HUES64 (cell line): ENCODE data around the gene ANKRD34B.
"Not testable (repeated sequence)": the region's sequence is repeated elsewhere in the genome, so short reads cannot be mapped to it uniquely, and the experiment has no call there.

Experiments
- H3K27ac ChIP-seq: 2 replicates; pipeline ENCODE4 v1.7.0; 2013; ENCODE audit warnings: low read depth, low read length, inconsistent platforms
- H3K27me3 ChIP-seq: 2 replicates; pipeline ENCODE4 v1.6.1; 2013; ENCODE audit warnings: mild to moderate bottlenecking, low read length; ENCODE audit not compliant: insufficient read depth
- H3K36me3 ChIP-seq: 2 replicates; pipeline ENCODE4 v1.6.1; 2013; ENCODE audit warnings: mild to moderate bottlenecking, low read length; ENCODE audit not compliant: insufficient read depth
- H3K4me1 ChIP-seq: 2 replicates; pipeline ENCODE4 v1.6.1; 2013; ENCODE audit warnings: mild to moderate bottlenecking, low read length, moderate library complexity; ENCODE audit not compliant: insufficient read depth
- H3K4me3 ChIP-seq: 2 replicates; pipeline ENCODE4 v1.5.1; 2013; ENCODE audit warnings: mild to moderate bottlenecking, low read length, moderate library complexity
- H3K9ac ChIP-seq: 2 replicates; pipeline ENCODE4 v1.6.1; 2013; ENCODE audit warnings: mild to moderate bottlenecking, low read depth, low read length
- H3K9me3 ChIP-seq: 2 replicates; pipeline ENCODE4 v1.6.1; 2013; ENCODE audit warnings: low read depth, low read length; ENCODE audit not compliant: insufficient read depth
- WGBS: fragments of 150-250, 120-280 bp; methylation state at CpG from one replicate; pipeline ENCODE4 v1.1.7; 2013; ENCODE audit warnings: missing lambda C conversion rate; 5-methylcytosine and 5-hydroxymethylcytosine counted together

Gene ANKRD34B

GRCh38 chr5:80592761-80593160, 22.7 kb upstream of the ANKRD34B start:
- H3K4me1 ChIP-seq = no peaks in the 10 kb centered on the region
- 89% methylated on average over 2 of the region's 2 CpGs for WGBS
- H3K27ac ChIP-seq = no peak overlapping the region
- no peaks in the 10 kb centered on the region for H3K27me3 ChIP-seq
- no peak overlapping the region for H3K4me3 ChIP-seq
- H3K9ac ChIP-seq = no peak overlapping the region
- H3K9me3 ChIP-seq = no peaks in the 10 kb centered on the region
- H3K36me3 ChIP-seq = no peaks in the 10 kb centered on the region

- Histone ChIP-seq H3K9ac (no peak overlapping the region), H3K9me3 (no peaks in the 10 kb centered on the region), H3K4me1 (no peaks in the 10 kb centered on the region), H3K27ac (no peak overlapping the region), H3K4me3 (no peak overlapping the region), H3K36me3 (no peaks in the 10 kb centered on the region), H3K27me3 (no peaks in the 10 kb centered on the region)
- WGBS = 90% methylated on average over 1 of the region's 1 CpG
Measured at GRCh38 chr5:80592105-80592504, 22.0 kb upstream of the ANKRD34B start.

GRCh38 chr5:80591352-80591751, 21.3 kb upstream of the ANKRD34B start:
- Histone ChIP-seq H3K27ac (no peak overlapping the region), H3K36me3 (no peaks in the 10 kb centered on the region), H3K4me1 (no peaks in the 10 kb centered on the region), H3K27me3 (no peaks in the 10 kb centered on the region), H3K9ac (no peak overlapping the region), H3K4me3 (no peak overlapping the region), H3K9me3 (no peaks in the 10 kb centered on the region)
- WGBS = 86% methylated on average over 3 of the region's 3 CpGs

GRCh38 chr5:80590766-80591165, 20.7 kb upstream of the ANKRD34B start:
- H3K9me3 ChIP-seq = no peaks in the 10 kb centered on the region
- WGBS = 89% methylated on average over 5 of the region's 5 CpGs
- no peaks in the 10 kb centered on the region for H3K4me1 ChIP-seq
- H3K27ac ChIP-seq = no peak overlapping the region
- no peak overlapping the region for H3K9ac ChIP-seq
- H3K36me3 ChIP-seq = no peaks in the 10 kb centered on the region
- H3K27me3 ChIP-seq = no peaks in the 10 kb centered on the region
- H3K4me3 ChIP-seq = no peak overlapping the region

GRCh38 chr5:80588858-80589540, 18.9 kb upstream of the ANKRD34B start:
- Histone ChIP-seq H3K9ac (no peak overlapping the region), H3K4me3 (no peak overlapping the region), H3K9me3 (no peaks in the 10 kb centered on the region), H3K27ac (no peak overlapping the region), H3K4me1 (no peaks in the 10 kb centered on the region), H3K36me3 (no peaks in the 10 kb centered on the region), H3K27me3 (no peaks in the 10 kb centered on the region)
- 91% methylated on average over 8 of the region's 8 CpGs for WGBS

- H3K9me3 ChIP-seq = no peaks in the 10 kb centered on the region
- no peak overlapping the region for H3K27ac ChIP-seq
- no peaks in the 10 kb centered on the region for H3K36me3 ChIP-seq
- H3K9ac ChIP-seq = no peak overlapping the region
- 93% methylated on average over 6 of the region's 6 CpGs for WGBS
- no peak overlapping the region for H3K4me3 ChIP-seq
- H3K27me3 ChIP-seq = no peaks in the 10 kb centered on the region
- no peaks in the 10 kb centered on the region for H3K4me1 ChIP-seq
Measured at GRCh38 chr5:80584770-80585169, 14.7 kb upstream of the ANKRD34B start.

- 100% methylated on average over 1 of the region's 3 CpGs for WGBS
- not testable (repeated sequence) for H3K4me3 ChIP-seq, H3K9me3 ChIP-seq, H3K4me1 ChIP-seq, H3K27ac ChIP-seq, H3K9ac ChIP-seq, H3K36me3 ChIP-seq, H3K27me3 ChIP-seq
Measured at GRCh38 chr5:80580291-80580690, 10.2 kb upstream of the ANKRD34B start.

GRCh38 chr5:80579050-80579449, 9.0 kb upstream of the ANKRD34B start:
- Histone ChIP-seq H3K36me3 (no peaks in the 10 kb centered on the region), H3K9me3 (no peaks in the 10 kb centered on the region), H3K4me1 (no peaks in the 10 kb centered on the region), H3K4me3 (no peak overlapping the region), H3K27me3 (peaks cover 8% of the 10 kb centered on the region; the same call in 1 of the 2 replicates), H3K9ac (no peak overlapping the region), H3K27ac (no peak overlapping the region)
- 91% methylated on average over 2 of the region's 2 CpGs for WGBS

GRCh38 chr5:80577707-80578106, 7.6 kb upstream of the ANKRD34B start:
- H3K9me3 ChIP-seq = no peaks in the 10 kb centered on the region
- H3K9ac ChIP-seq = no peak overlapping the region
- H3K4me3 ChIP-seq = no peak overlapping the region
- 62% methylated on average over 5 of the region's 5 CpGs for WGBS
- no peaks in the 10 kb centered on the region for H3K4me1 ChIP-seq
- no peak overlapping the region for H3K27ac ChIP-seq
- no peaks in the 10 kb centered on the region for H3K36me3 ChIP-seq
- H3K27me3 ChIP-seq = peaks cover 13% of the 10 kb centered on the region

GRCh38 chr5:80576383-80576782, 6.3 kb upstream of the ANKRD34B start:
- H3K27me3 ChIP-seq = peaks cover 26% of the 10 kb centered on the region
- no peaks in the 10 kb centered on the region for H3K36me3 ChIP-seq
- no peak overlapping the region for H3K9ac ChIP-seq
- 94% methylated on average over 5 of the region's 5 CpGs for WGBS
- H3K4me1 ChIP-seq = no peaks in the 10 kb centered on the region
- no peak overlapping the region for H3K27ac ChIP-seq
- H3K9me3 ChIP-seq = no peaks in the 10 kb centered on the region
- no peak overlapping the region for H3K4me3 ChIP-seq

GRCh38 chr5:80573062-80573461, 3.0 kb upstream of the ANKRD34B start:
- Histone ChIP-seq H3K9ac (no peak overlapping the region), H3K27ac (no peak overlapping the region), H3K9me3 (no peaks in the 10 kb centered on the region), H3K4me3 (no peak overlapping the region), H3K4me1 (no peaks in the 10 kb centered on the region), H3K36me3 (no peaks in the 10 kb centered on the region), H3K27me3 (peaks cover 59% of the 10 kb centered on the region)
- WGBS = 86% methylated on average over 3 of the region's 3 CpGs
